CD8-positive, alpha-beta memory T cell (primary cell): ENCODE measurements around the gene GARIN1A. TPM values are rescaled to one million over a fixed set of nuclear protein-coding genes. Genes with fewer than 3 reads are reported as not detected.
"Not testable (repeated sequence)": the region's sequence is repeated elsewhere in the genome, so short reads cannot be mapped to it uniquely, and the experiment has no call there.

ENCODE experiments used
- CTCF ChIA-PET: fragments of 350-600 bp; sonication (Branson Sonifier 250); formaldehyde crosslinking; loops from one replicate; lab custom pipeline; 2021; ENCODE audit warnings: antibody characterized with exemption; lab: Charles Lee
- POLR2A ChIA-PET: fragments of 350-600 bp; sonication (Branson Sonifier 250); formaldehyde crosslinking; loops from one replicate; lab custom pipeline; 2021; ENCODE audit warnings: antibody characterized with exemption; lab: Charles Lee
- DNase-seq, 5 donors: peaks; one replicate each; pipeline versions ENCODE4 v3.0.0 to v3.0.0-alpha.2; 2020 to 2022; ENCODE audit warnings: mixed read lengths in 1 of 5
- H3K27ac ChIP-seq: one replicate; pipeline ENCODE4 v1.7.0; 2013; ENCODE audit warnings: low read depth, mild to moderate bottlenecking, low read length, moderate library complexity
- H3K27me3 ChIP-seq: 2 replicates; pipeline ENCODE4 v1.7.0; 2013; ENCODE audit warnings: low read length, mild to moderate bottlenecking; ENCODE audit not compliant: insufficient read depth, poor library complexity, severe bottlenecking
- H3K36me3 ChIP-seq: 2 replicates; pipeline ENCODE4 v1.7.0; 2013; ENCODE audit warnings: mild to moderate bottlenecking, low read length, moderate library complexity; ENCODE audit not compliant: insufficient read depth
- H3K4me1 ChIP-seq: 2 replicates; pipeline ENCODE4 v1.7.0; 2013; ENCODE audit warnings: mild to moderate bottlenecking, low read length, moderate library complexity; ENCODE audit not compliant: insufficient read depth
- H3K4me3 ChIP-seq: 2 replicates; pipeline ENCODE4 v1.7.0; 2013; ENCODE audit warnings: mild to moderate bottlenecking, low read length
- H3K9me3 ChIP-seq: 2 replicates; pipeline ENCODE4 v1.7.0; 2013; ENCODE audit warnings: mild to moderate bottlenecking, low read length
- H3K27ac Mint-ChIP-seq, 8 donors: one replicate each; pipeline ENCODE4 v1.8.0; 2020 to 2021; ENCODE audit warnings: mixed read lengths in 8 of 8, mild to moderate bottlenecking in 6 of 8, inconsistent platforms in 3 of 8, moderate library complexity in 3 of 8
- H3K27me3 Mint-ChIP-seq, 2 donors: one replicate each; pipeline ENCODE4 v1.8.0; 2020 to 2021; ENCODE audit warnings: mixed read lengths in 2 of 2, mild to moderate bottlenecking in 1 of 2, moderate library complexity in 1 of 2
- H3K36me3 Mint-ChIP-seq, 3 donors: one replicate each; pipeline ENCODE4 v1.8.0; 2020 to 2021; ENCODE audit warnings: mixed read lengths in 3 of 3, inconsistent platforms in 1 of 3, mild to moderate bottlenecking in 1 of 3
- H3K4me1 Mint-ChIP-seq, 3 donors: one replicate each; pipeline ENCODE4 v1.8.0; 2020 to 2021; ENCODE audit warnings: mixed read lengths in 3 of 3, inconsistent platforms in 1 of 3, mild to moderate bottlenecking in 1 of 3
- H3K4me3 Mint-ChIP-seq, 7 donors: one replicate each; pipeline ENCODE4 v1.8.0; 2020 to 2021; ENCODE audit warnings: mixed read lengths in 7 of 7, mild to moderate bottlenecking in 6 of 7, moderate library complexity in 4 of 7, inconsistent platforms in 2 of 7
- H3K9me3 Mint-ChIP-seq, 5 donors: one replicate each; pipeline ENCODE4 v1.8.0; 2020 to 2022; ENCODE audit warnings: mixed read lengths in 5 of 5, mild to moderate bottlenecking in 3 of 5, moderate library complexity in 2 of 5, inconsistent platforms in 1 of 5
- polyA plus RNA-seq: library from polyadenylated mRNA; unstranded; fragments of 300-500 nt; fragmentation: Illumina TruSeq; gene quantifications from one replicate; pipeline ENCODE4 v1.2.3, GENCODE V29; 2021
- total RNA-seq, 2 experiments: library from RNA; stranded (reverse); gene quantifications; one replicate each; pipeline ENCODE4 v1.2.3, GENCODE V29; 2021

The GARIN1A gene
- total RNA-seq (under 1 TPM; 0.22 to 0.61 TPM), polyA plus RNA-seq (0.37 TPM)

DNA sequence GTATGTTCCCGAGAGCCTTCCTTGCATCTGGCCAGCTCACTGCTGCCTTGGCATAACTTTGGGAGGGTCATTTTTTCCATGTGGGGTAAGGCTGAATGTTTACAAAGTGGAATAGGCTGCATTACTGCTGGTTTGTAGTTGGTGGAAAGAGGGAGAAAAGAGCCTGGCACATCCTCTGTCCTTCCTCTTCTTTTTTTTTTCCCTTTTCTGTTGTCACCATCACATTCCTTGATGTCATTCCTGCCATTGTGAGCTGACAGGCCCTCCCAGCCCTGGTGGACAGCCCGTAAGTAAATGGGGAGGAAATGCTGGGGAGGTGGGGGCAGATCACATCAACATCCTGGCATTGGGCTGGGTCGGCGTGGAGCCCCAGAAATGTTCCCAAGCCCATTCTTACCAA is at the start of gene GARIN1A:
Gene GARIN1A (plus strand): TSS at position 301 of the 400 bp plus-strand sequence. CDS start 106 bp downstream, outside the sequence.
- peak within 1 kb of the TSS in 1 of 7 donors; percentile 52 for H3K4me3 Mint-ChIP-seq
- DNase-seq, result no peak
- POLR2A ChIA-PET, result interaction anchor here (0.6 kb wide), 1 partner anchor 688 kb away, joined by 8 read pairs; no protein-coding TSS in a partner anchor

DNA sequence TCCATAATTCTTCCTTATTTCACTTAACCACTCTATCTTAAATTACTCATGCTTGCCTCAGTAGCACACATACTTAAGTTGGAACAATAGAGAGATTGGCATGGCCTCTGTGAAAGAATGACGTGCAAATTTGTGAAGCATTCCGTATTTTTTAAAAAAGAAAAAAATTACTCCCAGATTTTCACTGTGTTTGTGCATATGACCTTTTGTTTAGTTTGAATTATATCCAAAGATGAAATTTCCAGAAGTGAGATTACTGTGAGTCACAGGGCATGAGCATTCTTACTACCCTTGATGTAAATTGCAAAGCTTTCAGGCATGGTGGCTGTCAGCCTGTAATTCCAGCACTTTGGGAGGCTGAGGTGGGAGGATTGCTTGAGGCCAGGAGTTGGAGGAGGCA is 45.0 kb upstream of the GARIN1A start:
- H3K27me3 Mint-ChIP-seq, H3K4me1 ChIP-seq, H3K9me3 Mint-ChIP-seq, H3K27me3 ChIP-seq, H3K27ac Mint-ChIP-seq, H3K9me3 ChIP-seq, H3K27ac ChIP-seq, DNase-seq, H3K4me3 Mint-ChIP-seq, H3K4me1 Mint-ChIP-seq, CTCF ChIA-PET, POLR2A ChIA-PET, H3K36me3 ChIP-seq, H3K4me3 ChIP-seq: not testable (repeated sequence)
- peaks cover 5 to 74% (median 14%) of the 10 kb centered on the region in 3 donors for H3K36me3 Mint-ChIP-seq

More for the DNA sequence above, at the start of gene GARIN1A:
- peaks cover 6 to 10% (median 7%) of the 10 kb centered on the region in 3 donors for H3K4me1 Mint-ChIP-seq
- peaks cover 10 to 19% of the 10 kb centered on the region in 2 donors for H3K27me3 Mint-ChIP-seq
- Histone ChIP-seq H3K9me3 (no peaks in the 10 kb centered on the region), H3K36me3 (no peaks in the 10 kb centered on the region), H3K4me1 (no peaks in the 10 kb centered on the region), H3K27me3 (peaks cover 10% of the 10 kb centered on the region), H3K4me3 (no peak within 1 kb of the TSS), H3K27ac (no peak within 1 kb of the TSS)
- CTCF ChIA-PET, result no interaction called here
- H3K36me3 Mint-ChIP-seq, result no peaks in the 10 kb centered on the region
- no peaks in the 10 kb centered on the region for H3K9me3 Mint-ChIP-seq
- H3K27ac Mint-ChIP-seq, result peak within 1 kb of the TSS in 1 of 8 donors; percentile 36

DNA sequence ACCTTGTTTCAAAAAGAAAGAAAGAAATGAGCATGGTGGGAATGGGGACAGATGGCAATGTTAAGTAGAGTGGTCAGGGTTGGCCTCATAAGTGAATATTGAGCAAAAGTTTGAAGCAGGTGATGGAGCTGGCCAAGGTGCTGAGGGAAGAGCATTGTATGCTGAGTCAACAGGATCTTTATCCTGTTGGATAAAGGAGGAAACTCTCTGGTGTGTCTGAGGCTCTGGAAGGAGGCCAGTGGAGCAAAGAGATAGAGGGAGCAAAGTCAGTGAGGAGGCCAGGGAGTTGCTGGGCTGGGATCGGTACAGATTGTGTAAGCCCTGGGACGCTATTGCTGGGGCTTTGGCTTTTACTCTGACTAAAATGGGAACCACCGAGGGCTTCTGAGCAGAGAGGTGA is 38.2 kb upstream of the GARIN1A start:
- CTCF ChIA-PET, POLR2A ChIA-PET: not testable (repeated sequence)

DNA sequence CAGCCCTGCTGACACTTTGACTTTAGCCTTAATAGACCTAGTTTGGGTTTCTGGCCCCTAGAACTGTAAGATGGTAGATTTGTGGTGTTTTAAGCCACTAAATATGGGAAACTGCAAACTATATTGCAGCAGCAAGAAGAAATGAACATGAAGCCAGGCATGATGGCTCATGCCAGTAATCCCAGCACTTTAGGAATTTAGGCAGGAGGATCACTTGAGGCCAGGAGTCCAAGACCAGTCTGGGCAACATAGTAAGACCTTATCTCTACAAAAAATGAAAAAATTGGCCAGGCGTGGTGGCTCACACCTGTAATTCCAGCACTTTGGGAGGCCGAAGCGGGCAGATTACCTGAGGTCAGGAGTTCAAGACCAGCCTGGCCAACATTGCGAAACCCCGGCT is 26.9 kb upstream of the GARIN1A start:
- H3K9me3 Mint-ChIP-seq, H3K27me3 Mint-ChIP-seq: not testable (repeated sequence)

More for the DNA sequence above, 38.2 kb upstream of the GARIN1A start:
- H3K4me3 ChIP-seq, H3K4me1 Mint-ChIP-seq, DNase-seq, H3K27ac ChIP-seq, H3K4me3 Mint-ChIP-seq, H3K27me3 ChIP-seq, H3K9me3 Mint-ChIP-seq, H3K4me1 ChIP-seq, H3K27me3 Mint-ChIP-seq, H3K9me3 ChIP-seq: not testable (repeated sequence)
- Mint-ChIP-seq H3K36me3 (peaks cover 5 to 65% (median 23%) of the 10 kb centered on the region in 3 donors), H3K27ac (peak overlapping the region in 1 of 8 donors; percentile 13)
- H3K36me3 ChIP-seq, result peaks cover 12% of the 10 kb centered on the region

DNA sequence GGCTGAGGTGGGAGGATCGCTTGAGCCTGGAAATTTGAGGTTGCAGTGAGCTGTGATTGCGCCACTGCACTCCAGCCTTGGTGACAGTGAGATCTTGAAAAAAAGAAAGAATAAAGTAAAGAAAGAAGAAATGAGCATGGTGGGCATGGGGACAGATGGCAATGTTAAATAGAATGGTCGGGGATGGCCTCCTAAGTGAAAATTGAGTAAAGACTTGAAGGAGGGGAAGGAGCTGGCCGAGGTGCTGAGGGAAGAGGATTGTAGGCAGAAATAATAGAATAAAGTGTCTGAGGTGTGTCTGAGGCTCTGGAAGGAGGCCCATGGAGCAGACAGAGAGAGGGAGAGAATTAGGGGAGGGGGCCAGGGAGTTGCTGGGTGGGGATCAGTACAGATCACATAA is 26.2 kb upstream of the GARIN1A start:
- H3K27me3 Mint-ChIP-seq, H3K4me1 ChIP-seq, H3K4me3 ChIP-seq, POLR2A ChIA-PET, H3K4me3 Mint-ChIP-seq, H3K9me3 Mint-ChIP-seq, H3K4me1 Mint-ChIP-seq, DNase-seq, CTCF ChIA-PET, H3K27ac ChIP-seq, H3K36me3 ChIP-seq, H3K9me3 ChIP-seq, H3K27me3 ChIP-seq: not testable (repeated sequence)
- Mint-ChIP-seq H3K36me3 (peaks cover 0 to 43% (median 4%) of the 10 kb centered on the region in 3 donors), H3K27ac (peak overlapping the region in 3 of 8 donors; percentile 57 to 65 (median 64))

More for the DNA sequence above, 26.9 kb upstream of the GARIN1A start:
- H3K4me3 ChIP-seq, H3K27me3 ChIP-seq, CTCF ChIA-PET, H3K36me3 ChIP-seq, H3K4me1 Mint-ChIP-seq, H3K9me3 ChIP-seq, H3K4me1 ChIP-seq, DNase-seq, POLR2A ChIA-PET, H3K27ac ChIP-seq, H3K4me3 Mint-ChIP-seq: not testable (repeated sequence)
- peak overlapping the region in 1 of 8 donors; percentile 76 for H3K27ac Mint-ChIP-seq
- H3K36me3 Mint-ChIP-seq, result peaks cover 0 to 43% (median 4%) of the 10 kb centered on the region in 3 donors

DNA sequence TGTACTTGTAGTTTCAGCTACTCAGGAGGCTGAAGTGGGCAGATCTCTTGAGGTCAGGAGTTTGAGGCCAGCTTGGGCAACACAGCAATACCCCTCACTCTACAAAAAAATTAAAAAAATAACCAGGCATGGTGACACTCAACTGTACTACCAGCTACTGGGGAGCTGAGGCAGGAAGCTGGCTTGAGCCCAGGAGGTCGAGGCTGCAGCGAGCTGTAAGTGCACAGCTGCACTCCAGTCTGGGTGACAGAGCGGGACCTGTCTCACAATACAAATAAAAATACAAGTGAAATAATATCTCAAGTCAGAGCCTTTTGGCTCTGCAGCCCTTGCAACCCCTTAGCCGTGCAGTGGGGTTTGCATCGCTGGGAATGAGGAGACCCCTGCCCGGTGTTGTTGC is 25.2 kb upstream of the GARIN1A start:
- POLR2A ChIA-PET, H3K9me3 Mint-ChIP-seq: not testable (repeated sequence)
- H3K36me3 Mint-ChIP-seq, result peaks cover 0 to 44% (median 4%) of the 10 kb centered on the region in 3 donors

DNA sequence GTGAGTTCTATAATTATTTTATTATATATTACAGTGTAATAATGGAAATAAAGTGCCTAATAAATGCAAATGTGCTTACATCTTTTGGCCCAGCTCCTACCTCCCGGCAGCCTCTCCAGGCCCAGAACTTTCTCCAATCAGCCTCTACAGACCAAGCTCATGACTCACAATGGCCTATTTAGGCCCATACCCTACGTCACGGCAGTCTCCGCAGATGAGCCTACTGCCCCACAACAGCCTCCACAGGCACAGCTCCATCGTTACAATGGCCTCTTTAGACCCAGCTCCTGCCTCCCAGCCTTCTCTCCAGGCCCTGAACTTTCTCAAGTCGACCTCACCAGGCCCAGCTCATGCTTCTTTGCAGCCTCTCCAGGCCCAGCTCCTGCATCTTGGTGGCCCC is 21.0 kb upstream of the GARIN1A start:
- CTCF ChIA-PET, H3K9me3 Mint-ChIP-seq, H3K4me3 ChIP-seq, H3K4me1 ChIP-seq, H3K4me3 Mint-ChIP-seq, H3K4me1 Mint-ChIP-seq, H3K27ac Mint-ChIP-seq, POLR2A ChIA-PET, H3K36me3 ChIP-seq, H3K27me3 Mint-ChIP-seq, H3K27me3 ChIP-seq, H3K9me3 ChIP-seq, DNase-seq, H3K27ac ChIP-seq: not testable (repeated sequence)
- H3K36me3 Mint-ChIP-seq, result peaks cover 0 to 35% (median 2%) of the 10 kb centered on the region in 3 donors

More for the DNA sequence above, 25.2 kb upstream of the GARIN1A start:
- H3K27ac ChIP-seq, H3K27me3 ChIP-seq, H3K4me3 Mint-ChIP-seq, H3K4me1 Mint-ChIP-seq, H3K4me3 ChIP-seq, H3K27me3 Mint-ChIP-seq, DNase-seq, H3K36me3 ChIP-seq, CTCF ChIA-PET, H3K9me3 ChIP-seq, H3K4me1 ChIP-seq, H3K27ac Mint-ChIP-seq: not testable (repeated sequence)

DNA sequence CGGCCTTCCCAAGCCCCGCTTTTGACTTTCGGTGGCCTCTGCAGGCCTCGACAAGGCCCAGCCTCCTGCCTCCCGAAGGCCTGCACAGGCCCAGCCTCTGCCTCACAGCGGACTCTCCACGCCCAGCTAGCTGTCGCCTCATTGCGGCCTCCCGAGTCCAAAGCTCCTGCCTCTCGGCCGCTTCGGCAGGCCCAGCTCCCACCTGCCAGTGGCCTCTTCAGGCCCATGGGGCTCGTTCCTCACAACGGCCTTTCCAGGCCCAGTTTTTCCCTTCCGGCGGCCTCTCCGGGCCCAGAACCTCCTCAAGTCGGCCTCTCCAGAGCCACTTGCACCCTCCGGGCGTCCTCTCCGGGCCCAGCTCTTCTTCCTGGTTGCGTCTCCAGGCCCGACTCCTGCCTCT is 19.5 kb upstream of the GARIN1A start:
- peak overlapping the region in 1 of 8 donors; percentile 83 for H3K27ac Mint-ChIP-seq
- H3K27me3 ChIP-seq, H3K27me3 Mint-ChIP-seq, CTCF ChIA-PET, H3K4me3 ChIP-seq, H3K4me1 Mint-ChIP-seq, POLR2A ChIA-PET, H3K9me3 ChIP-seq, H3K4me3 Mint-ChIP-seq, H3K4me1 ChIP-seq, H3K36me3 ChIP-seq, H3K9me3 Mint-ChIP-seq, DNase-seq, H3K27ac ChIP-seq: not testable (repeated sequence)
- peaks cover 0 to 32% (median 0%) of the 10 kb centered on the region in 3 donors for H3K36me3 Mint-ChIP-seq
